Stimulated activated CD4-positive, alpha-beta T cell treated with anti-CD3 and anti-CD28 coated beads, Interleukin-2, amount 100 ng/mL, for 48 hours (primary cell): ENCODE measurements around the gene CFI.

Experiments used
- DNase-seq, 2 donors: peaks; one replicate each; pipeline ENCODE4 v3.0.0-alpha.2; 2020

Gene CFI

DNA sequence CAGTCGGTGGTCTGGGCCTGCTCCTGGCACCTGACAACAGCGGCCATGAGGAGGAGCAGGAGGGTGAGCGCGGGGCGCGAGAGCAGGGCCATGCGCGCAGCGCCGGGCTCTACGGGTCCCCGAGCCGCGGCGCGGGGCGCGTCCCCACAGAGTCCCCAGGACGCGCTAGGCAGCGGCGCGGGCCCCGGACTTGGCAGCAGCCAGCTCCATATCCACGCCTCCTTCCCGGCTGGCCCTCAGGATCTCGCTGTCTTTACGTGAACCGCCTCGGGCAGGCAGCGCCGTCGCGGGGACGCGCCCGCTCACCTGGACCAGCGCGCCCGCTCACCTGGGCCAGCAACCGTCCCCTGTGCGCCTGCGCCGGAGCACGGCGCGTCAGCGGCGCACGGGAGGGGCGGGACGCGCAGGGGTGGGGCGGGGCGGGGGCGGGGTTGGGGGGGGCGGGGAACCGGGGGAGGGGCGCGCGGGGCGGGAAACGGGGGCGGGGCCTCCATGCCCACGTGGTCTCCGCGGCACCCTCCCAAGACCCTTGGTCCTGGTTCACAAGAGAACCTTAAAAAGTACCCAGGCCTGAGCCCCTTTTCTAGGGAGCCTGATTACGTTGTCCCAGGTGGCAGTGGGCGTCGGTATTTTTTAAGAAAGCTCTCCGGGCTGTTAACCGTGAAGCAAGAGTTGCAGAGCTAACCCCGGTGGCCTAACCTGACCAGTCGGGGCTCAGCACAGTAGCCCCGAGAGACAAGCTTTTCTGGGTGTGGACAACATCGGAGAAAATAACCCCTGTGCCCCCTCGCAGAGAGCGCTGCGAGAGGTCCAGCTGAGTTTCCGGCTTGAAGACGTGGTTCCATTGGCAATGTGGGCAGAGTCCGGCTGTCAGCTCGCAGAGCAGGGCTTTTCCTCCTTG is 71.8 kb downstream of the CFI start, which contains the start of gene PLA2G12A:
Gene PLA2G12A (minus strand): TSS at position 353 of the 901 bp plus-strand sequence. CDS start 261 bp downstream, at position 92.
- DNase-seq: peak; percentile 54 to 66

DNA sequence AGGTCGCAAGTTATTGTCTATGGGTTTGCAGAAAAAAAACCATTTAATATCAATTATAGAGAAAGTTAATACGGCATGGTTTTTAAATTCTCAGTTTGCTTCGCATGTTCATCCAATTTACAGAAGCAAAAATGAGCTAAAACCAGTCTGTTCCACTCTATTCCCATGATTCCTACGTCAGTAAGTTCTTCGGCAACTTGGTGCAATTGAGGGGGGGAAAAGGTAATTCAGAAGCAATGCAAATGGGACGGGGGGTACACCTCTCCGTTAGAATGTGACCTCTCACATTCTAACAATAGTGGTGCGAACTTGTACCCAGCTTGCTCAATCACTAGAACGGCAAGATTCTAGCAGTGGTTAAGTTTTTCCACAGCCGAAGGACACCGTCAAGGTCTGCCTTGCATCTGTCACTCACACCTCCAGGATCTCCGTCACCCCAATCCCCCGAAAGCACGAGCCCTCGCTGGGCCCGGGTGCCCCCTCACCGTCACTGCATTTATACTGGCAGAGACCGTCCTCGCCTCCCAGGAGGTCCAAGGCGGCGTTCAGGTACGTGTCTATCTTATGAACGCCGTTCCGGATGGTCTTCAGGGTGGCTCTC is 72.6 kb downstream of the CFI start:
- peak in 1 of 2 donors; percentile 18 for DNase-seq

- no peak for DNase-seq
Observed at GRCh38 chr4:109728385-109728784, 73.4 kb downstream of the CFI start.

GRCh38 chr4:109723110-109723509 is 78.7 kb downstream of the CFI start:
- no peak for DNase-seq

GRCh38 chr4:109722357-109722756 is 79.4 kb downstream of the CFI start:
- DNase-seq: no peak

DNA sequence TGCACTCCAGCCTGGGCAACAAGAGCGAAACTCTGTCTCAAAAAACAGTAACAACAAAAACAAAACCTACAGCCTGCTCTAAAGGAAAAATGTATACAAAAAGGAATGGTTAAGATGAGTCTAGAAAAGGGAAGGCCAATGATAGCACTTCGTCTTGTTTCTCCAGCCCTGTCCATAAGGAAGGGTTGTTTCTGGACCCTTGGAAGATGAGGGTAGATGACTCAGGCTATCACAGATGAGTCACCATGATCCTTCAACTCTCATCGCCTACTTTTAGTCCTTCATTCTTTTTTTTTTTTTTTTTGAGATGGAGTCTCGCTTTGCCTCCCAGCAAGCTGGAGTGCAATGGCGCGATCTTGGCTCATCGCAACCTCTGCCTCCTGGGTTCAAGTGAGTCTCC is 80.8 kb downstream of the CFI start:
- no peak for DNase-seq

GRCh38 chr4:109719604-109720003 is 82.2 kb downstream of the CFI start:
- DNase-seq: no peak

- no peak for DNase-seq
Observed at GRCh38 chr4:109718759-109719158, 83.0 kb downstream of the CFI start.

DNA sequence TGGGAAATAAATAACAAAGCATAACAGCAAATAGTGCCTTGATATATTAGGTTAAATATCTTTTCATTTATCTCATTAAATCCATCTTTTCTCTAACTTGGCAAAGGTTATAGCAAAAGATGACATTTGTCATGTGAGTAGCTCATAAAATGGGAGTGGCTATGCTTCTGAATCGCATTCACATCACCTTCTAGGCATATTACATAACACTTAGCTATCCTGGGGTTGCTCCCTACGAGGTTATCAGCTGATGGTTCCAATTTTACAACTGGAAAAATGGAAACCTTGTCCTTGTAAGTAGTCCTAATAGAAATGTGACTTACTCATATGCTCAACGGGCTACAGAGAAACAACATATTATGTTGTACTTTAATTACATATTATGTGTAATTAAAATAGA is 88.3 kb downstream of the CFI start:
- DNase-seq: no peak

DNA sequence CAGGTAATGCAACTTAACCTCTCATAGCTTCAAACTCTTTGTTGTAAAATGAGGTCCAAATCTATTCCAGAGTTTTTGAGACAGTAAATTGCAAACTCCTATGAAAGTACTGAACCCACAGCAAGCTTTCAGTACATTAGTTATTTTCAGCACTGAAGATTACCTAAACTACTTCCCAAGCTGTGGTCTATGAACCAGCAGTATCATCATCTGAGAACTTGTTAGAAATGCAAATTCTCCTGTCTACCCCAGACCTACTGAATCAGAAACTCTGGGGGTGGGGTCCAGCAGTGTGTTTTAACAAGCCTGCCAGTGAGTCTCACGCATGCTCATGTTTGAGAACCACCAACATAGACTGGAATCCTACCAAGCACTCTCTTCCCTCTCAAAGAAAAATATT is 92.8 kb downstream of the CFI start:
- DNase-seq: no peak

DNA sequence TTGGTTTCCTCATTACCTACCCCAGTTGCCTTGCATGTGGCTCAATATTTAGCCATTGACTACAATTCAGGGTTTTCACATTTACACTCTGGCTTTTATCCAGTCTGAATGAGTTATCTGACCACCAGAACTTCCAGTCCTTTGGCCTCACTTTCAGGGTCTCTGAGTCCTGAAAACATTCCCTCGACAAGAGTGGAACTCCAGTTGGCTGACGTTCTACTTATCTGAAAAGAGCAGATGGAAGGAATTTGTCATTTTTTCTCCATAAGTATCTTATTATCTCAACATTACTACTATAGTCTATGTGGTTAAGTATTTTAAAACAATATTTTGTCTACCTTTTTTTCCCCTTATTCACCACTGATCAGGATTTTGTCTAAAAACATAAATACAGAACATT is 93.4 kb downstream of the CFI start:
- DNase-seq: no peak

- no peak for DNase-seq
Observed at GRCh38 chr4:109703664-109704361, 98.0 kb downstream of the CFI start.

DNA sequence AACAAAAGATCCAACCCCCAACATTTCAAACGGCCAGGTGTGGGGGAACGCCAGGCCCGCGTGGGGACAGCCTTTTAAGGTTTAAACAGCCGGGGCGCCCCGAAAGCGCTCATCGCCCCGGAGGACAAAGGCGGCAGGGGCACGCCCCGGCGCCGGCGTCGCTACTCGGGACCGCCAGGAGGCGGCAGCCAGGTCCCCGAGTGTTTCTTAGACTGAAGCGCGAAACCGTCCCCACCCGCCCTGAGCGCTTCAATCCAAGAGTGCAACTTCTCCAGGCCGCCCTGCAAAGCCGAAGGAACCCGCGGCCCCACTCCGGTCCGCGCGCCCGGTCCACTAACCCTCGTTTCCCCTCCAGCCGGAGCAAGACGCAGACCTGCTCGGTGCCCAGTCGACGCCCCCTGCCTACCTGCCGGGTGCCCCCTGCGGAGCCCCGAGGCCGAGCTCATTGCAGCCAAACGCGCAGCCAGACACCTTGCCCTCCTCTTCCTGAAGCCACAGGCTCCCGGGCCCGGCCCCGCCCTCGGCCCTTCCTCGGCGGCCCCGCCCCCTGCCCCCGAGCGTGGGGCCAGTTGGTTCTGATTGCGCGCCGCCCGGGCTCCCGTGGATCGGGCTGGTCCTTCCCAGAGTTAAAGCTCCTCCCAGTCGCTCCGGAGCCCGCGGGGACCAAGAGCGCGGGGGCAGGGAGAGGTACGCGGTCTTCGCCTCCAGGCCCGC is 98.7 kb downstream of the CFI start, which contains the start of gene CASP6:
Gene CASP6 (minus strand): TSS at position 496 of the 714 bp plus-strand sequence. CDS start 50 bp downstream, at position 446.
- peak; percentile 60 to 64 for DNase-seq

GRCh38 chr4:109701566-109702410 is 100.0 kb downstream of the CFI start:
- DNase-seq: no peak

DNA sequence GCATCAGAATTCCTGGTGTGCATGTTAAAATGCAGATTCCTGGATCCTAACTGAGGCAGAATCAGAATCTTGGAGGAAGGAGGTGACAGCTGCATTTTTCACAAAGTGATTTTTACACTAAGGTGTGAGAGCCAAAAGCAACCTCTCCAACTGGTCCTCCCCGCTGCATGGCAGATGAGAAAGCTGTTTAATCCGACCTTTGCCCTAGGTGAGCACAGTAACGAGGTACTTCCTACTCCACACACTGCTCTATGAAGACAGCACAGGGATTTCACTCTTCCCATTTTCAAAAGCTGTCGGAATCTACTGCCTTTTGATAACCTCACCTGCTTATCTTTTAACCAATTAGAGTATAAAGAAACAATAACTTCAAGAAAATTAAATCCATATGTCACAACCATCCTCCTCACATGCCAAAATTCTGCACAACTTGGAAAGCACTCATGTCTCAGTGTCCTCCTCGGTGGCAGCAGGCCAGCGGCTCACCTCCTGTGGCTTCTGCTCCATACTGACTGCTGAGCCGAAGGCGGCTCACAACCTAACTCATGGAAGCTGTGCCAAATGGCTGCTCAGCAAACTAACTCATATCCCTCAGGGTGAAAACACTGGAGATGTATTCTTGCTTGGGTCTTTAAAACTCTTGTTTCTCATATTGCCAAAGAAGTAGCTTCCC is 102.1 kb downstream of the CFI start:
- DNase-seq: no peak

- no peak for DNase-seq
Observed at GRCh38 chr4:109698656-109699055, 103.1 kb downstream of the CFI start.

GRCh38 chr4:109691411-109691920 is 110.3 kb downstream of the CFI start:
- no peak for DNase-seq
